H1 (cell line): ENCODE data around the gene RPS6KA4. TPM values are rescaled to one million over a fixed set of nuclear protein-coding genes. Genes with fewer than 3 reads are reported as not detected.
A peak's percentile ranks its signal among the peaks of the same experiment; 100 is the strongest.

Experiments used
- CHD2 ChIP-seq: IDR thresholded peaks from 2 replicates; pipeline ENCODE4 v1.6.1; 2012; ENCODE audit warnings: low read length, improper control_type of control experiment
- CREB1 ChIP-seq: IDR thresholded peaks from 2 replicates; pipeline ENCODE4 v1.6.1; 2012; ENCODE audit warnings: inconsistent platforms
- CTCF ChIP-seq, 3 experiments: IDR thresholded peaks; 1 replicate in 2 of 3; 2 replicates in 1 of 3; pipeline versions ENCODE4 v1.5.1 to v1.6.1; 2011; ENCODE audit warnings: low read length in 3 of 3, mild to moderate bottlenecking in 3 of 3, inconsistent platforms in 2 of 3, low read depth in 1 of 3, moderate library complexity in 1 of 3; ENCODE audit not compliant: insufficient read depth in 1 of 3; ENCODE audit errors: control extremely low read depth in 1 of 3
- EGR1 ChIP-seq: IDR thresholded peaks from 2 replicates; pipeline ENCODE4 v1.6.1; 2011; ENCODE audit warnings: low read depth, low read length, borderline replicate concordance
- GABPA ChIP-seq: IDR thresholded peaks from 2 replicates; pipeline ENCODE4 v1.6.1; 2011; ENCODE audit warnings: mild to moderate bottlenecking, low read length, moderate library complexity, borderline replicate concordance; ENCODE audit not compliant: insufficient read depth
- HDAC2 ChIP-seq, 2 experiments: fragments of 300-600 bp in 1 of 2; sonication (generic) in 1 of 2; IDR thresholded peaks; 2 replicates each; pipeline ENCODE4 v1.6.1; 2011 to 2012; ENCODE audit warnings: low read depth in 2 of 2, low read length in 2 of 2, mild to moderate bottlenecking in 2 of 2, moderate library complexity in 2 of 2, borderline replicate concordance in 1 of 2, inconsistent platforms in 1 of 2
- JUN ChIP-seq: IDR thresholded peaks from 2 replicates; pipeline ENCODE4 v1.6.1; 2011; ENCODE audit warnings: low read depth, mild to moderate bottlenecking, improper control_type of control experiment, low read length
- JUND ChIP-seq: IDR thresholded peaks from 2 replicates; pipeline ENCODE4 v1.6.1; 2011; ENCODE audit warnings: mild to moderate bottlenecking, improper control_type of control experiment, low read length
- KDM4A ChIP-seq: IDR thresholded peaks from one replicate; pipeline ENCODE4 v1.7.1; 2012; ENCODE audit warnings: low read depth, mild to moderate bottlenecking, moderate library complexity, low read length, inconsistent platforms; ENCODE audit not compliant: severe bottlenecking
- PHF8 ChIP-seq: fragments of 200-600 bp; sonication (generic); conservative IDR thresholded peaks from 2 replicates; pipeline ENCODE4 v1.7.1; 2012; ENCODE audit warnings: low read depth, mild to moderate bottlenecking, inconsistent platforms, low read length, moderate library complexity
- POLR2A ChIP-seq, 2 experiments: IDR thresholded peaks; 1 replicate in 1 of 2; 2 replicates in 1 of 2; pipeline ENCODE4 v1.6.1; 2011; ENCODE audit warnings: low read depth in 2 of 2, low read length in 2 of 2, mild to moderate bottlenecking in 2 of 2; ENCODE audit errors: control extremely low read depth in 1 of 2
- RAD21 ChIP-seq, 2 experiments: IDR thresholded peaks in 1 of 2; conservative IDR thresholded peaks in 1 of 2; 2 replicates each; pipeline ENCODE4 v1.6.1; 2011; ENCODE audit warnings: low read depth in 2 of 2, low read length in 2 of 2, improper control_type of control experiment in 1 of 2, inconsistent platforms in 1 of 2, mild to moderate bottlenecking in 1 of 2, moderate library complexity in 1 of 2
- RBBP5 ChIP-seq: IDR thresholded peaks from 2 replicates; pipeline ENCODE4 v1.7.1; 2012; ENCODE audit warnings: low read depth, mild to moderate bottlenecking, inconsistent platforms, low read length, moderate library complexity, borderline replicate concordance
- SIRT6 ChIP-seq: IDR thresholded peaks from one replicate; pipeline ENCODE4 v1.7.1; 2012; ENCODE audit warnings: low read length, inconsistent platforms
- SIX5 ChIP-seq: IDR thresholded peaks from 2 replicates; pipeline ENCODE4 v1.6.1; 2011; ENCODE audit warnings: mild to moderate bottlenecking, low read depth, low read length
- SP4 ChIP-seq: IDR thresholded peaks from 2 replicates; pipeline ENCODE4 v1.6.1; 2012; ENCODE audit warnings: low read length, inconsistent platforms
- SRF ChIP-seq: IDR thresholded peaks from 2 replicates; pipeline ENCODE4 v1.6.1; 2011; ENCODE audit warnings: mild to moderate bottlenecking, low read depth, low read length, moderate library complexity
- TAF7 ChIP-seq: optimal IDR thresholded peaks from 2 replicates; pipeline ENCODE3; 2011; ENCODE audit warnings: low read depth, mild to moderate bottlenecking, inconsistent platforms, low read length, moderate library complexity, borderline replicate concordance
- TBP ChIP-seq: IDR thresholded peaks from 2 replicates; pipeline ENCODE4 v1.6.1; 2011; ENCODE audit warnings: low read depth, low read length, improper control_type of control experiment
- TCF12 ChIP-seq: IDR thresholded peaks from 2 replicates; pipeline ENCODE4 v1.6.1; 2011; ENCODE audit warnings: low read depth, mild to moderate bottlenecking, low read length
- YY1 ChIP-seq: IDR thresholded peaks from 2 replicates; pipeline ENCODE4 v1.6.1; 2011; ENCODE audit warnings: low read depth, mild to moderate bottlenecking, low read length
- polyA plus RNA-seq, 7 experiments: library from polyadenylated mRNA; depleted of rRNA in 3 of 7; stranded (reverse) in 5 of 7; unstranded in 2 of 7; fragments of >200 nt in 5 of 7; fragments of 200-250 nt in 2 of 7; gene quantifications; 1 replicate in 5 of 7; 2 replicates in 1 of 7; 4 replicates in 1 of 7; pipeline versions ENCODE4 v1.2.1 to v1.2.3, GENCODE V29; 2011 to 2013; ENCODE audit warnings: missing spikeins in 2 of 7, mixed read lengths in 2 of 7
- total RNA-seq: library from RNA; stranded (reverse); fragmentation: NEBNext Ultra II Directional; extraction: Animal tissue kit (Norgen Biotek cat#: 25700); gene quantifications from 2 replicates; pipeline ENCODE4 v1.2.1, GENCODE V29; 2021

The RPS6KA4 gene
- total and polyA plus RNA-seq, 2 of the 8 experiments (the other 6 are each of a cell fraction or from before 2014, with no cell fraction given) = 8.2 to 12.6 TPM

- TF ChIP-seq RAD21 (IDR thresholded peaks at IDR 0.05 in 1 of 2, conservative IDR thresholded peaks at IDR 0.05 in 1 of 2; ENCODE audit: low read depth in 2 of 2, low read length in 2 of 2) = peak; percentile 18 to 45; a peak in 3 of 4 replicates
- peak; percentile 55; the same call in 1 of the 2 replicates for TF ChIP-seq CREB1
- TF ChIP-seq JUND = no peak
- peak; percentile 43; the same call in 1 of the 2 replicates for TF ChIP-seq TBP
- TF ChIP-seq HDAC2 (IDR thresholded peaks at IDR 0.05; ENCODE audit: borderline replicate concordance in 1 of 2, low read depth in 2 of 2, low read length in 2 of 2) = no peak
- TF ChIP-seq SP4 = 0 out of 2 replicates have a peak, but pooled peaks have one; percentile 79
- peak; percentile 63 for TF ChIP-seq TAF7
- TF ChIP-seq JUN = no peak
- TF ChIP-seq RBBP5 = peak; percentile 73; the same call in 1 of the 2 replicates
- no peak for TF ChIP-seq YY1
- no peak for TF ChIP-seq GABPA
- TF ChIP-seq CHD2 = no peak
- TF ChIP-seq SIRT6 = no peak
- TF ChIP-seq SRF = no peak
- TF ChIP-seq CTCF (IDR thresholded peaks at IDR 0.05; ENCODE audit: control extremely low read depth in 1 of 3, insufficient read depth in 1 of 3, low read depth in 1 of 3, low read length in 3 of 3) = peak in 2 of 3 experiments; percentile 38 to 60; a peak in 3 of 4 replicates
- no peak; the same call in 1 of the 2 replicates for TF ChIP-seq PHF8
- TF ChIP-seq SIX5 = no peak
- no peak for TF ChIP-seq EGR1
- TF ChIP-seq KDM4A = peak; percentile 44
- TF ChIP-seq TCF12 = no peak
- peak in 1 of 2 experiments; percentile 57; a peak in 2 of 3 replicates for TF ChIP-seq POLR2A (IDR thresholded peaks at IDR 0.05; ENCODE audit: control extremely low read depth in 1 of 2, low read depth in 2 of 2, low read length in 2 of 2)
Measured at GRCh38 chr11:64341851-64342791, 16.8 kb upstream of the RPS6KA4 start (continued).
